OCI-LY7 (cell line): ENCODE data around the gene RCHY1. TPM values are rescaled to one million over a fixed set of nuclear protein-coding genes. Genes with fewer than 3 reads are reported as not detected.

ENCODE experiments used
- BruUV-seq: library from RNA; stranded (reverse); fragments of 400-500 nt; replicated peaks from 2 replicates; lab custom pipeline; 2021; lab: Mats Ljungman, UMichigan
- CTCF ChIA-PET: fragments of 300-600 bp; sonication (Branson Sonifier 250); formaldehyde crosslinking; loops from one replicate; lab custom pipeline; 2022; ENCODE audit warnings: antibody characterized with exemption; ENCODE audit not compliant: unreplicated experiment; lab: Charles Lee
- POLR2A ChIA-PET: fragments of 300-600 bp; sonication (Branson Sonifier 250); formaldehyde crosslinking; loops from one replicate; lab custom pipeline; 2022; ENCODE audit warnings: antibody characterized with exemption; lab: Charles Lee
- DNase-seq: peaks from one replicate; pipeline ENCODE4 v3.0.0-alpha.2; 2015; ENCODE audit warnings: low spot score
- H2AFZ ChIP-seq: fragments of 200-600 bp; sonication (generic), shearing (Covaris generic); 2 replicates; pipeline ENCODE4 v1.6.1; 2014; ENCODE audit warnings: mild to moderate bottlenecking, antibody characterized with exemption, low read length, moderate library complexity
- H3K27ac ChIP-seq: fragments of 200-600 bp; sonication (generic); 2 replicates; pipeline ENCODE4 v1.5.1; 2014; ENCODE audit warnings: mixed run types, low read depth, mild to moderate bottlenecking, moderate library complexity, low read length, inconsistent platforms; ENCODE audit not compliant: poor library complexity, severe bottlenecking
- H3K36me3 ChIP-seq: fragments of 200-600 bp; sonication (generic); 2 replicates; pipeline ENCODE4 v1.6.1; 2014; ENCODE audit warnings: mild to moderate bottlenecking, antibody characterized with exemption, low read length, moderate library complexity, mixed read lengths; ENCODE audit not compliant: insufficient read depth
- H3K4me1 ChIP-seq: fragments of 200-600 bp; sonication (generic); 2 replicates; pipeline ENCODE4 v1.5.1; 2014; ENCODE audit warnings: mild to moderate bottlenecking, low read length; ENCODE audit not compliant: insufficient read depth, poor library complexity, severe bottlenecking
- H3K4me2 ChIP-seq: fragments of 200-600 bp; sonication (generic); 2 replicates; pipeline ENCODE4 v1.6.1; 2014; ENCODE audit warnings: mild to moderate bottlenecking, low read length
- H3K4me3 ChIP-seq: fragments of 200-600 bp; sonication (generic); 2 replicates; pipeline ENCODE4 v1.5.1; 2014; ENCODE audit warnings: mild to moderate bottlenecking, low read depth, low read length; ENCODE audit not compliant: poor library complexity, severe bottlenecking
- H3K79me2 ChIP-seq: fragments of 200-600 bp; sonication (generic); 2 replicates; pipeline ENCODE4 v1.6.1; 2016; ENCODE audit warnings: low read depth, mild to moderate bottlenecking, low read length, moderate library complexity, mixed read lengths; ENCODE audit not compliant: insufficient read depth
- H3K9me2 ChIP-seq: fragments of 200-600 bp; sonication (generic); 2 replicates; pipeline ENCODE4 v1.6.1; 2016; ENCODE audit warnings: mild to moderate bottlenecking, low read length, mixed read lengths; ENCODE audit not compliant: insufficient read depth
- H3K9me3 ChIP-seq: fragments of 200-600 bp; sonication (generic); 2 replicates; pipeline ENCODE4 v1.6.1; 2014; ENCODE audit warnings: mild to moderate bottlenecking, mixed run types, low read length, mixed read lengths
- H4K20me1 ChIP-seq: fragments of 200-600 bp; sonication (generic); 2 replicates; pipeline ENCODE4 v1.6.1; 2014; ENCODE audit warnings: mild to moderate bottlenecking, antibody characterized with exemption, low read length, moderate library complexity, mixed read lengths; ENCODE audit not compliant: insufficient read depth
- CTCF ChIP-seq: fragments of 200-600 bp; sonication (generic); conservative IDR thresholded peaks from 2 replicates; pipeline ENCODE4 v1.5.1; 2014; ENCODE audit warnings: mild to moderate bottlenecking, antibody characterized with exemption, low read length, moderate library complexity, mixed read lengths
- EZH2phosphoT487 ChIP-seq: fragments of 200-600 bp; sonication (generic); IDR thresholded peaks from 2 replicates; pipeline ENCODE4 v1.6.1; 2018; ENCODE audit warnings: low read depth, borderline replicate concordance, mild to moderate bottlenecking, mixed run types, antibody characterized with exemption, low read length, moderate library complexity, mixed read lengths
- intact Hi-C: fragments of 100-400 bp; cut with micrococcal nuclease; formaldehyde crosslinking; loops from one replicate; pipeline ENCODE4 v1.10.0; 2022; ENCODE audit not compliant: unreplicated experiment
- total RNA-seq, 2 experiments: library from RNA; depleted of rRNA in 1 of 2; stranded (reverse); fragments of >200 nt in 1 of 2; shearing (Covaris generic) in 1 of 2; gene quantifications; 2 replicates each; pipeline ENCODE4 v1.2.3, GENCODE V29; 2014 to 2022

RCHY1 gene
- total RNA-seq, 2 experiments from 2014 or later = 9.2 to 25.5 TPM

GRCh38 chr4:75496406-75496805, 17.8 kb downstream of the RCHY1 start:
- ChIA-PET POLR2A (interaction anchor here (0.6 to 1.7 kb wide), 5 partner anchors 9 to 27 kb away, joined by 3 to 6 read pairs (median 4); no protein-coding TSS in a partner anchor), CTCF (interaction anchor here (0.6 kb wide), 1 partner anchor 18 kb away, joined by 5 read pairs; the partner anchor contains the start of genes RCHY1 and THAP6)
- no TSS peak for BruUV-seq
- no peaks in the 10 kb centered on the region; the same call in 1 of the 2 replicates for H4K20me1 ChIP-seq
- intact Hi-C loops = no loop called here
- H3K4me3 ChIP-seq = no peak overlapping the region
- H3K79me2 ChIP-seq = peaks cover 21% of the 10 kb centered on the region; the same call in 1 of the 2 replicates
- H3K4me2 ChIP-seq = no peak overlapping the region
- H3K27ac ChIP-seq = no peak overlapping the region
- peaks cover 11% of the 10 kb centered on the region; the same call in 1 of the 2 replicates for H3K9me3 ChIP-seq
- H2AFZ ChIP-seq = no peak overlapping the region
- TF ChIP-seq CTCF (no peak), EZH2phosphoT487 (no peak)
- peaks cover 89% of the 10 kb centered on the region for H3K36me3 ChIP-seq
- H3K4me1 ChIP-seq = no peaks in the 10 kb centered on the region
- no peaks in the 10 kb centered on the region for H3K9me2 ChIP-seq
- DNase-seq = no peak

- H3K9me3 ChIP-seq = peaks cover 11% of the 10 kb centered on the region; the same call in 1 of the 2 replicates
- intact Hi-C loops = no loop called here
- H3K4me3 ChIP-seq = no peak overlapping the region
- H3K4me2 ChIP-seq = no peak overlapping the region
- ChIA-PET POLR2A (interaction anchor here (1.5 kb wide), 2 partner anchors 10 to 18 kb away, joined by 3 to 4 read pairs; no protein-coding TSS in a partner anchor), CTCF (no interaction called here)
- H2AFZ ChIP-seq = no peak overlapping the region
- no TSS peak for BruUV-seq
- TF ChIP-seq CTCF (no peak), EZH2phosphoT487 (no peak)
- H3K9me2 ChIP-seq = no peaks in the 10 kb centered on the region
- H4K20me1 ChIP-seq = no peaks in the 10 kb centered on the region; the same call in 1 of the 2 replicates
- DNase-seq = no peak
- no peaks in the 10 kb centered on the region for H3K4me1 ChIP-seq
- H3K36me3 ChIP-seq = peaks cover 93% of the 10 kb centered on the region
- no peak overlapping the region for H3K27ac ChIP-seq
- peaks cover 21% of the 10 kb centered on the region; the same call in 1 of the 2 replicates for H3K79me2 ChIP-seq
Observed at GRCh38 chr4:75495476-75495875, 18.7 kb downstream of the RCHY1 start.

- Histone ChIP-seq H3K79me2 (peaks cover 21% of the 10 kb centered on the region; the same call in 1 of the 2 replicates), H3K9me2 (no peaks in the 10 kb centered on the region), H3K27ac (no peak overlapping the region), H2AFZ (no peak overlapping the region), H3K4me1 (no peaks in the 10 kb centered on the region), H4K20me1 (no peaks in the 10 kb centered on the region; the same call in 1 of the 2 replicates), H3K9me3 (peaks cover 11% of the 10 kb centered on the region; the same call in 1 of the 2 replicates), H3K36me3 (peaks cover 93% of the 10 kb centered on the region), H3K4me2 (no peak overlapping the region), H3K4me3 (no peak overlapping the region)
- intact Hi-C loops = no loop called here
- ChIA-PET POLR2A (interaction anchor here (0.9 to 1.5 kb wide), 4 partner anchors 9 to 626 kb away, joined by 3 to 4 read pairs (median 4); no protein-coding TSS in a partner anchor), CTCF (no interaction called here)
- DNase-seq = no peak
- TF ChIP-seq EZH2phosphoT487 (no peak), CTCF (no peak)
- no TSS peak for BruUV-seq
Observed at GRCh38 chr4:75494563-75494962, 19.6 kb downstream of the RCHY1 start.
